Lower leg skin (tissue), 3 donors: ENCODE results near the gene GRIK2.

Experiments used
- POLR2A ChIP-seq, 2 donors: fragments of 450-650 bp; IDR thresholded peaks; one replicate each; pipeline ENCODE4 v1.6.1; 2016 to 2017; ENCODE audit warnings: antibody characterized with exemption in 2 of 2, mild to moderate bottlenecking in 1 of 2, moderate library complexity in 1 of 2
- TF ChIP-seq, protein P1 (sequence below), 3 donors: fragments of 450-650 bp; IDR thresholded peaks; one replicate each; pipeline ENCODE4 v1.5.1; 2016; ENCODE audit warnings: antibody characterized with exemption in 3 of 3, mild to moderate bottlenecking in 3 of 3, moderate library complexity in 2 of 3

DNA sequence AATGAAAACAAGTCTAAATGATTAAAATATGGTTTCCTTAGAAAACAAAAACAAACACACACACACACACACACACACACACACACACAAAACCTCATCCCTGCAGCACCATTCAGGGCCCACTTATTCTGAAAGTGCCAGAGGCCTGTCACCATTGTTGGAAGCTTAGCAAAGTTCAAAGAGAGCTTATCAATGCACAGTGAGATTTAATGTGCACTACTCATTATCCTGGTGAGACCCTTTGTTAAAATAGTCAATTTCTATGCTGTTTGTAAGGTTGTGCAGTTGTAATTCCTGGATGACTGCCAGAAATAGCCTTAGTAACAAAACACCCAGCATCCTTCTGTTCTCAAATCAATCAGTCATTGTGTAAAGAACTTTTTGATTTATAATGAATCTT is 482.9 kb downstream of the GRIK2 start:
- no peak for TF ChIP-seq POLR2A (IDR thresholded peaks at IDR 0.05)
- TF ChIP-seq, protein P1, sequence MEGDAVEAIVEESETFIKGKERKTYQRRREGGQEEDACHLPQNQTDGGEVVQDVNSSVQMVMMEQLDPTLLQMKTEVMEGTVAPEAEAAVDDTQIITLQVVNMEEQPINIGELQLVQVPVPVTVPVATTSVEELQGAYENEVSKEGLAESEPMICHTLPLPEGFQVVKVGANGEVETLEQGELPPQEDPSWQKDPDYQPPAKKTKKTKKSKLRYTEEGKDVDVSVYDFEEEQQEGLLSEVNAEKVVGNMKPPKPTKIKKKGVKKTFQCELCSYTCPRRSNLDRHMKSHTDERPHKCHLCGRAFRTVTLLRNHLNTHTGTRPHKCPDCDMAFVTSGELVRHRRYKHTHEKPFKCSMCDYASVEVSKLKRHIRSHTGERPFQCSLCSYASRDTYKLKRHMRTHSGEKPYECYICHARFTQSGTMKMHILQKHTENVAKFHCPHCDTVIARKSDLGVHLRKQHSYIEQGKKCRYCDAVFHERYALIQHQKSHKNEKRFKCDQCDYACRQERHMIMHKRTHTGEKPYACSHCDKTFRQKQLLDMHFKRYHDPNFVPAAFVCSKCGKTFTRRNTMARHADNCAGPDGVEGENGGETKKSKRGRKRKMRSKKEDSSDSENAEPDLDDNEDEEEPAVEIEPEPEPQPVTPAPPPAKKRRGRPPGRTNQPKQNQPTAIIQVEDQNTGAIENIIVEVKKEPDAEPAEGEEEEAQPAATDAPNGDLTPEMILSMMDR (IDR thresholded peaks at IDR 0.05), result no peak
